AG09319 (cell line): ENCODE measurements around the gene IL22.

Experiments used
- DNase-seq: peaks from one replicate; pipeline ENCODE4 v3.0.0-alpha.2; 2010; ENCODE audit warnings: low read depth; ENCODE audit errors: extremely low read depth
- TF ChIP-seq, protein P1 (sequence below): IDR thresholded peaks from 2 replicates; pipeline ENCODE4 v1.5.1; 2011; ENCODE audit warnings: low read depth, mild to moderate bottlenecking, inconsistent platforms, low read length, moderate library complexity

IL22 gene

DNA sequence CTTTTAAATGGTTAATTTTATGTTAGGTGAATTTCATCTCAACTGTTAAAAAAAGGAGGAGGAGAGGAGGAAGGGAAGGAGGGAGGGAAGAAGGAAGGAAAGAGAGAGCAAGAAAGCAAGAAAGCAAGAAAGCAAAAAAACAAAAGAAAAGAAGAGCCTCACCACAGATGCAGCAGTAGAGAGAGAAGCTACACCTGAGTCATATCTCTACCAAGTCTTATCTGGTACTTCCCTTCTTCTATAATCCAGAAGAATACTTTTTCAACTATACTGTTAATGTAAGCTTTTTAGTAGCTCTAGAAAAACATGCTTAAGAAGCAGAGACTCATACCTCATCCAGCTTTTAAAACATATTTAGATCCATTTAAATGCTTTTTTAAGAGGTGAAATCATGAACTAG lies 22.2 kb downstream of the IL22 start:
- TF ChIP-seq, protein P1, sequence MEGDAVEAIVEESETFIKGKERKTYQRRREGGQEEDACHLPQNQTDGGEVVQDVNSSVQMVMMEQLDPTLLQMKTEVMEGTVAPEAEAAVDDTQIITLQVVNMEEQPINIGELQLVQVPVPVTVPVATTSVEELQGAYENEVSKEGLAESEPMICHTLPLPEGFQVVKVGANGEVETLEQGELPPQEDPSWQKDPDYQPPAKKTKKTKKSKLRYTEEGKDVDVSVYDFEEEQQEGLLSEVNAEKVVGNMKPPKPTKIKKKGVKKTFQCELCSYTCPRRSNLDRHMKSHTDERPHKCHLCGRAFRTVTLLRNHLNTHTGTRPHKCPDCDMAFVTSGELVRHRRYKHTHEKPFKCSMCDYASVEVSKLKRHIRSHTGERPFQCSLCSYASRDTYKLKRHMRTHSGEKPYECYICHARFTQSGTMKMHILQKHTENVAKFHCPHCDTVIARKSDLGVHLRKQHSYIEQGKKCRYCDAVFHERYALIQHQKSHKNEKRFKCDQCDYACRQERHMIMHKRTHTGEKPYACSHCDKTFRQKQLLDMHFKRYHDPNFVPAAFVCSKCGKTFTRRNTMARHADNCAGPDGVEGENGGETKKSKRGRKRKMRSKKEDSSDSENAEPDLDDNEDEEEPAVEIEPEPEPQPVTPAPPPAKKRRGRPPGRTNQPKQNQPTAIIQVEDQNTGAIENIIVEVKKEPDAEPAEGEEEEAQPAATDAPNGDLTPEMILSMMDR, result no peak
- no peak for DNase-seq

- no peak for DNase-seq
- TF ChIP-seq, protein P1, result no peak
Measured at GRCh38 chr12:68229956-68230355, 23.4 kb downstream of the IL22 start.

DNA sequence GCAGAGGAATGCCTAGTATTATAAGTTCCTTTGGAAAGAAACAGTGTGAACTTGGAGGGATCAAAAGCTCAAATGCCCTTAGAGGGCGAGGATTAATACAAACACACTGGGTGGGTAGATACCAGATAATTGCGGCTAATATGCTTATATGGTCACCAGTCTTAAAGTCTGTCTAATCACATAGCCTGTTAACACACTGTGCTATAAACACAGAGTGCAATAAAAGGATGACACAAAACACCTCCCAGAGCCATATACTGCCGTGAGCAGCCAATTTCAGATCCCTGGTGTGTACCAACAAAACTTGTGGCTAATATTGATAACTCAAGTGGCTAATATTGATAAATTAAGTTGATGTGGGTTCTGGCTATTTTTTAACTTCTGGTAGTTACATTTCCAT lies 26.0 kb downstream of the IL22 start:
- DNase-seq, result no peak
- TF ChIP-seq, protein P1, result no peak

GRCh38 chr12:68225576-68226476 lies 27.6 kb downstream of the IL22 start, which contains the start of gene IL26:
Gene IL26, minus strand, starts transcription at chr12:68225810. Its CDS starts 54 bp downstream, at chr12:68225756.
- TF ChIP-seq, protein P1, result no peak

DNA sequence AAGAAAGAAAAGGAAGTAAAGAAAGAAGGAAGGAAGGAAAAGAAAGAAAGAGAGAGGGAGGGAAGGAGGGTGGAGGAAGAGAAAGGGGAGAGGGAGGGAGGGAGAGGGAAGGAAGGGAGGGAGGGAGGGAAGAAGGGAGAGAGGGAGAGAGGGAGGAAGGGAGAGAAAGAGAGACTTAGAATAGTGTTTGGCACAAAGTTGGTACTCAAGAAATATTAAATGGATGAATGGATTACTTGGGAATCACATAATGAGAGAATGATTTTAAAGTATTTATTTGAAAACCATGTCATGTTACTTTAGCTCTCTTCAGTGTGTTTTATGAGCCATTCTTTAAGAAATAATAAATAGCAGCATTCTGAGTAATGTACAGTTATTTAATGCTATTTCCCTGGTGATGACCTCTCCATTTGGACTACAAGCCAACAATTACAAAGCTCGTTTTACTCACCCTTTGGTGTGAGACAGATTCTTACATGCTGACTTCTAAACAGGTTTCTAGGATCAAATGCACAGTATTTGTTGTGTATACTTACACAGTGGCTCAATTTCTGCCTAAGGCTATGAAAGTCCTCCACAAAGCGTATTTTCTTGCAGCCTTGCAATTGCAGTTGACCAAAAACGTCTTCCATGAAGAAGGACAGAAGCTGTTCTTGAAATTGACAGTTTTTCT lies 28.7 kb downstream of the IL22 start:
- TF ChIP-seq, protein P1, result no peak
- no peak for DNase-seq

More at GRCh38 chr12:68225576-68226476, 27.6 kb downstream of the IL22 start, which contains the start of gene IL26:
- no peak for DNase-seq

- TF ChIP-seq, protein P1, result peak; percentile 88
- DNase-seq, result peak; percentile 65
Measured at GRCh38 chr12:68223067-68223747, 30.2 kb downstream of the IL22 start.

DNA sequence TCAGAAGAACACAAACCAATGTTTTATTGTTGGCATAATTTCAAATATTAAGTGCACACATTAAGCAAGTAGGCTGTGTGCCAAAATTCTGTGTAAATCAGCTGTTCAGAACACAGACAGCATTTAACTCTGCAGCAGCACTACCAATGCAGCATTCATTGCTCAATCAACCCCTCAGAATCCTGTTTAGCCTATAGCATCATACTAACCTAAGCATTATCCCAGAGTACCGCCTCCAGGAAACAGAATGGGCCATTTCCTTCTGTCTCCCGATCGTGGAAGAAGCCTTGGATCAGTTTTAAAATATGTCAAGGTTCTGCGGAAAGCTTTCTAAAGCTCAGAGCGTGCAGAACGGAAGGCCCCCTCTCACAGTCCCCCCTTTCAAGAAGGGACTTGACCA lies 31.1 kb downstream of the IL22 start:
- TF ChIP-seq, protein P1, result no peak
- DNase-seq, result no peak
